ENCODE results near the gene TERB2. TPM values are rescaled to one million over a fixed set of nuclear protein-coding genes. Genes with fewer than 3 reads are reported as not detected.

TERB2 gene, protein sequence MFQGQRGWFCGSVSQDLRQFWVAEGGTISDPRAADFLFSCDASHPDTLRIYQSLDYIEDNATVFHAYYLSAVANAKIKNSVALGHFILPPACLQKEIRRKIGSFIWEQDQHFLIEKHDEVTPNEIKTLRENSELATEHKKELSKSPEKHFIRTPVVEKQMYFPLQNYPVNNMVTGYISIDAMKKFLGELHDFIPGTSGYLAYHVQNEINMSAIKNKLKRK
- total RNA-seq, result not detected in 2 replicates

DNA sequence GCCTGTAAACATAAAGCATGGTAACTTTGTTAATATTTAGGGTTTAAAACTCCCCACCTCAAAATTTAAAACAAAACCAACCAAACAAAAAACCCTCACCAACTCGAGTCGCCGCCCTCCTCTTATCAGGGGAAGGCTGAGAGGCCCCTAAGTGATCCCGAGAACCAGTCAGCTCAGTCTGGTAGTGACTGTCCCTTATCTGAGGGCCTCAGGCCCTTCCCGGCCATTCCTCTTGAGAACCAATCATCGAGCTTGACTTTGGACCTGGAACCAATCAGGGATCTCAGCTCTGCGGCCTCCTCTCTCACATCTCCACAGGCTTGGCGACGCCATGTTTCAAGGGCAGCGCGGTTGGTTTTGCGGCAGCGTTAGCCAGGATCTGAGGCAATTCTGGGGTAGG is at the start of gene TERB2:
Gene TERB2, plus strand, starts transcription at position 300 of the 400 bp plus-strand sequence. Its CDS starts 32 bp downstream, at position 332.

DNA sequence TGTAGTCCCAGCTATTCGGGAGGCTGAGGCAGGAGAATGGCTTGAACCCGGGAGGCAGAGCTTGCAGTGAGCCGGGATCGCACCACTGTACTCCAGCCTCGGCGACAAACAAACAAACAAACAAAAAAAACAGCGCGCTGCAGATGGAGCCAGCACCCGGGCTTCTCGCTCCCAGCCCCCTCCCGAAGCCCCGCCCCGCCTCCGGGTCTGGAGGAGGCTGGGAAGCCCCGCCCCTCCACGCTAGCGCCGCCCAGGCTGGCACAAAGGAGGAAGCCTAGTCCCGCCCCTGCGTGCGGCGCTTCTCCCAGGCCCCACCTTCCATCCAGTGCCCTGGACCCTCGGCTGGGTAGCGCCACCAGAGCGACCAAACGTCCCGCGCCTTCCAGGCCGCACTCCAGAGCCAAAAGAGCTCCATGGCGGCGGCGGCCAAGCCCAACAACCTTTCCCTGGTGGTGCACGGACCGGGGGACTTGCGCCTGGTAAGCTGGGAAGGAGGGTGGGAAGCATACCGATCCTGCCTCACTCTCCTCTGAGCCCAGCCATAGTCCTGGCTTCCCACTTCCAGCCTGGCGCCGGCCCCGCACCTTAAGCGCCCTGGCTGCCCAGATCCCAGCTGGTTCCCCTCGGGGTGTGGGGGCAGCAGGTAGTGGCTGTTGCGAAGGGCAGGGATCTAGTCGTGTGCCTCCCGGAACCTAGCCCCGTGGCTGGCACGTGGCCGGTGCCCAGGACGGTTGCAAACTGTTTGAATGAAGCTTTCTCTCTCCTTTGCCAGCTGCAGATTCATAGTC is 66.6 kb downstream of the TERB2 start, which contains the start of gene SORD:
Gene SORD, plus strand, starts transcription at position 325 of the 788 bp plus-strand sequence. Its CDS starts 89 bp downstream, at position 414.

Other genes starting within 250 kb of the TERB2 start
- 0.06 and 0.16 TPM in 2 replicates for gene PATL2, start 245.4 kb upstream of the TERB2 start, total RNA-seq
- gene B2M, start 245.2 kb upstream of the TERB2 start, total RNA-seq, result 2,993 and 3,532 TPM in 2 replicates
- gene TRIM69, start 220.2 kb upstream of the TERB2 start, total RNA-seq, result 9.4 and 13.7 TPM in 2 replicates
- 4.2 and 5.6 TPM in 2 replicates for gene SORD, start 66.5 kb downstream of the TERB2 start, total RNA-seq
- under 0.01 TPM in 1 of 2 replicates, not detected in the other for gene DUOX2, start 157.5 kb downstream of the TERB2 start, total RNA-seq
- not detected in 2 replicates for gene DUOXA2, start 157.6 kb downstream of the TERB2 start, total RNA-seq
- not detected in 2 replicates for gene DUOXA1, start 173.2 kb downstream of the TERB2 start, total RNA-seq
- gene DUOX1, start 173.3 kb downstream of the TERB2 start, total RNA-seq, result not detected in 2 replicates
- gene SHF, start 231.3 kb downstream of the TERB2 start, total RNA-seq, result 0.65 and 2.2 TPM in 2 replicates

All from bladder microvascular endothelial cell (primary cell).